Esophagus squamous epithelium (tissue), 4 donors: ENCODE data around the gene TIMD4.

Experiments used
- POLR2A ChIP-seq, 4 donors: fragments of 450-650 bp; IDR thresholded peaks; one replicate each; pipeline ENCODE4 v1.6.1; 2017; ENCODE audit warnings: antibody characterized with exemption in 4 of 4, mild to moderate bottlenecking in 4 of 4, moderate library complexity in 3 of 4
- TF ChIP-seq, protein P1 (sequence below), 6 experiments: fragments of 450-650 bp in 4 of 6; fragments of 200-600 bp in 2 of 6; sonication (generic) in 2 of 6; IDR thresholded peaks; one replicate each; pipeline ENCODE4 v1.5.1; 2016 to 2019; ENCODE audit warnings: antibody characterized with exemption in 6 of 6, mild to moderate bottlenecking in 4 of 6, moderate library complexity in 4 of 6

- TF ChIP-seq POLR2A (IDR thresholded peaks at IDR 0.05) = no peak
- TF ChIP-seq, protein P1, sequence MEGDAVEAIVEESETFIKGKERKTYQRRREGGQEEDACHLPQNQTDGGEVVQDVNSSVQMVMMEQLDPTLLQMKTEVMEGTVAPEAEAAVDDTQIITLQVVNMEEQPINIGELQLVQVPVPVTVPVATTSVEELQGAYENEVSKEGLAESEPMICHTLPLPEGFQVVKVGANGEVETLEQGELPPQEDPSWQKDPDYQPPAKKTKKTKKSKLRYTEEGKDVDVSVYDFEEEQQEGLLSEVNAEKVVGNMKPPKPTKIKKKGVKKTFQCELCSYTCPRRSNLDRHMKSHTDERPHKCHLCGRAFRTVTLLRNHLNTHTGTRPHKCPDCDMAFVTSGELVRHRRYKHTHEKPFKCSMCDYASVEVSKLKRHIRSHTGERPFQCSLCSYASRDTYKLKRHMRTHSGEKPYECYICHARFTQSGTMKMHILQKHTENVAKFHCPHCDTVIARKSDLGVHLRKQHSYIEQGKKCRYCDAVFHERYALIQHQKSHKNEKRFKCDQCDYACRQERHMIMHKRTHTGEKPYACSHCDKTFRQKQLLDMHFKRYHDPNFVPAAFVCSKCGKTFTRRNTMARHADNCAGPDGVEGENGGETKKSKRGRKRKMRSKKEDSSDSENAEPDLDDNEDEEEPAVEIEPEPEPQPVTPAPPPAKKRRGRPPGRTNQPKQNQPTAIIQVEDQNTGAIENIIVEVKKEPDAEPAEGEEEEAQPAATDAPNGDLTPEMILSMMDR (IDR thresholded peaks at IDR 0.05) = no peak
Observed at GRCh38 chr5:156971848-156972525, 9.0 kb upstream of the TIMD4 start.
